Omental fat pad (tissue), 4 donors: ENCODE results near the gene OR51B4. TPM values are rescaled to one million over a fixed set of nuclear protein-coding genes. Genes with fewer than 3 reads are reported as not detected.
"Not testable (repeated sequence)": the region's sequence is repeated elsewhere in the genome, so short reads cannot be mapped to it uniquely, and the experiment has no call there.

Source experiments
- ATAC-seq: fragments of 150-250 bp; one replicate; pipeline ENCODE4 v1.9.1; 2016; ENCODE audit warnings: mild to moderate bottlenecking, moderate library complexity; ENCODE audit not compliant: low FRiP score
- DNase-seq: peaks from one replicate; pipeline ENCODE4 v3.0.0-alpha.2; 2019; ENCODE audit warnings: low spot score
- CTCF ChIP-seq, 3 donors: fragments of 450-650 bp; IDR thresholded peaks; one replicate each; pipeline ENCODE4 v1.5.1; 2016 to 2017; ENCODE audit warnings: antibody characterized with exemption in 3 of 3, mild to moderate bottlenecking in 3 of 3, moderate library complexity in 2 of 3
- total RNA-seq, 4 donors: library from RNA; depleted of rRNA; stranded (reverse); fragments of >200 nt; gene quantifications; one replicate each; pipeline ENCODE4 v1.1.0, GENCODE V29; 2016

The OR51B4 gene
- total RNA-seq, 4 donors from 2014 or later, result not detected

DNA sequence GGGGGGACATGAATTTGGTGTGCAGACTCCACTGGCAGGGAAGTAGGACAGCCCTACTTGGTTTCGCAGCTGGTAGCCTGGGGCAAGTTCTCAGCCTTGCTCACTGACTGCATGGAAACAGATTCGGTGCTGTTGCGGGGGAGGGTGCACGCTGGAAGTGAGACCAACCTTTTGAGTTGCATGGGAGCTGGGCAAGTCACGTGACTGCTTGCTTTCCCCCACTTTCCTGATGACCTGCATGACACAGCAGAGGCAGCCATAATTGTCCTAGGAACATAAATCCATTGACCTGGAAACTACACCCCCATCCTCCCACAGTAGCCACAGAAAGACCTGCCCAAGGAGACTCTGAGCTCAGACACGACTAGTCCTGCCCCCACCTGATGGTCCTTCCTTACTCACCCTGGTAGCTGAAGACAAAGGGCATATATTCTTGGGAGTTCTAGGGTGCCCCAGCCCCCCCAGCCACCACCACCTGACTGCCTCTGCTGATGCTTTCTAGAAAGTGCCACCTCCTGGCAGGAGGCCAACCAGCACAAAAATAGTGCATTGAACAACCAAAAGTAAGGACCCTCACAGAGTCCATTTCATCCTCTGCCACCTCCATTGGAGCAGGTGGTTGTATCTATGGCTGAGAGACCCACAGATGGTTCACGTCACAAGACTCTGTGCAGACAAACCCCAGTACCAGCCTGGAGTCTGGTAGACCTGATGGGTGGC lies 43.0 kb downstream of the OR51B4 start:
- ATAC-seq (no peak), DNase-seq (no peak)
- TF ChIP-seq CTCF (IDR thresholded peaks at IDR 0.05), result no peak

DNA sequence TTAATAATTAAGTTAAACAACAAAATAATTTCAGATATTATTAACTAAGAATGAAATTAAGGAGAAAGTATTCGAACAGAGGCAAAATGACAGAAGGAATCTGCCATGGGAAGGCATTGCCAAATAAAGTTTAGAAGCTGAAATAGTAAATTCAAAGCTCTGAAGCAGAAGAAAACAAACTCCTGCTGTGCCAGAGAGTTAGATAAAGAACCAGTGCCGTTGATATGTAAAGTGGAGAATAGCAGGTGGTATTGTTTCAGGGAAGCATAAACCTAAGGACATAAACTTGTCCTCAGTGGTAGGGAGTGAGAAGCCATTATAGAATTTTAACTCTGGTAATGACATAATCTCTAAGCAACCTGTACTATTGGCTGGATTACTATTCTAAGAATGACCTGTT lies 44.5 kb downstream of the OR51B4 start:
- DNase-seq (no peak), ATAC-seq (no peak)
- TF ChIP-seq CTCF (IDR thresholded peaks at IDR 0.05), result no peak

- ATAC-seq, result not testable (repeated sequence)
These were observed 46.9 kb downstream of the OR51B4 start, which contains the start of gene HBG2 for GRCh38 chr11:5254646-5255413. HBG2 (minus strand) TSS chr11:5254781; CDS start chr11:5254728, 53 bp downstream.

DNA sequence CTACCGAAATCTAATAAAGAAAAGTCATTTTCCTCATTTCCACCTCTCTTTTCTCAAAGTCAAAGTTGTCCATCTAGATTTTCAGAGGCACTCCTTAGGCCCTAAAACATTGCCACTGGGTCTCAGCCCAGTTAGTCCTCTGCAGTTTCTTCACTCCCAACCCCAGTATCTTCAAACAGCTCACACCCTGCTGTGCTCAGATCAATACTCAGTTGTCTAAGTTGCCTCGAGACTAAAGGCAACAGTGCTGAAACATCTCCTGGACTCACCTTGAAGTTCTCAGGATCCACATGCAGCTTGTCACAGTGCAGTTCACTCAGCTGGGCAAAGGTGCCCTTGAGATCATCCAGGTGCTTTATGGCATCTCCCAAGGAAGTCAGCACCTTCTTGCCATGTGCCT lies 47.7 kb downstream of the OR51B4 start:
- not testable (repeated sequence) for ATAC-seq

More at GRCh38 chr11:5254646-5255413, 46.9 kb downstream of the OR51B4 start, which contains the start of gene HBG2:
- DNase-seq, result not testable (repeated sequence)

GRCh38 chr11:5253440-5253839 lies 48.3 kb downstream of the OR51B4 start:
- not testable (repeated sequence) for DNase-seq, ATAC-seq

More for the DNA sequence above, 47.7 kb downstream of the OR51B4 start:
- not testable (repeated sequence) for DNase-seq

DNA sequence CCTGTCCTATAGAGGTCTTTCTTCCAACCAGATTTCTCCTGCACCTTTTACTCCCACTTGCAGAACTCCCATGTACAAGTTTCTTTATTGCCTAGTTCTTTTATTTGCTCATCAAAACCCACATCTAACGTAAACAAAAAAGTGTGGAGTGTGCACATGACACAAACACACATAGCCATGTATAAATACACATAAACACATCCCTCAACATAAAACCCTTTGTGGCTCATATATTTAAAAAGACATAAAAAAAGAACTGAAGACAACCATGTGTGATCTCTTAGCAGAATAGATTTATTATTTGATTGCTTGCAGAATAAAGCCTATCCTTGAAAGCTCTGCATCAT lies 48.9 kb downstream of the OR51B4 start:
- no peak for TF ChIP-seq CTCF (IDR thresholded peaks at IDR 0.05)
- ATAC-seq (no peak), DNase-seq (no peak)

DNA sequence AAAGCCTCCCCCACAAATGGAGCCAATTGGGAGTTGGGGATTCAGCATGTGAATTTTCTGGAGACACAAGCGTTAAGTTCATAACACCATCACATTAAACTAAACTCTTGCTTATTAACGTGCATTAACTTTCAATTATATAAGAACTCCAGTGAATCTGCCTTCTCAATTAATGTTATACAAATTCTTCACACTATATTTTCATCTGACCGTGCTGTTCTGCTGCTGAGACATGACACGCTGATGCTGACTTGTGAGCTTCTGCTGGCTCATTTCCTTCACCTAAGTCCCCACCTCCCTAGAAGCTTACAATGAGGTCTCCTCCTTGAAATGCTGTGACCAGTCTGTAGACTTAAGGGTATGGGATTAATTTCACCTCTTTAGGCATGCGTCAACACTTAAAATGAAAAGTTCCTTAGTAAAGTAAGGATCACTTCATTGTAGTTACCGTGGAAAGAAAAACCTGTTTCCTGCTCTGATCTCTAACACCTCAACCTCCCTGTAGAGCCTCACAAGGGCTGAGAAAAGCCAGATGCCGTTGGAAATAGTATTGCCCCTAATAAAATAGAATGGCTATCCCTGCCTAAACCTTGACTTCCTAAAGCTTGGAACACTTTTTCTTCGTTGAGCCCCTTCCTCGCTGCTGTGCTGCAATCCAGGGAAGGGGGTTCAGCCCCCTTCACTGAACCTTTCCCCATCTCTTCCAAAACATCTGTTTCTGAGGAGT lies 49.4 kb downstream of the OR51B4 start:
- DNase-seq (no peak), ATAC-seq (no peak)
- no peak for TF ChIP-seq CTCF (IDR thresholded peaks at IDR 0.05)

GRCh38 chr11:5251746-5252145 lies 50.0 kb downstream of the OR51B4 start:
- ATAC-seq, result no peak
- no peak for DNase-seq
- TF ChIP-seq CTCF (IDR thresholded peaks at IDR 0.05), result no peak

Other genes with a start within 250 kb of the OR51B4 start
- gene OR52E2, start 242.3 kb downstream of the OR51B4 start, total RNA-seq, result not detected
- not detected for gene OR52E1, start 232.4 kb downstream of the OR51B4 start, total RNA-seq
- gene OR52A5, start 163.6 kb downstream of the OR51B4 start, total RNA-seq, result not detected
- gene OR52A1, start 147.2 kb downstream of the OR51B4 start, total RNA-seq, result not detected
- not detected for gene OR51V1, start 101.3 kb downstream of the OR51B4 start, total RNA-seq
- 1,000 to 10,000 TPM in 1 of 4 donors, 100 to 1,000 TPM in 3; 160 to 1,928 (median 219) TPM for gene HBB, start 74.9 kb downstream of the OR51B4 start, total RNA-seq
- 1 to 10 TPM in 2 of 4 donors, not detected in 2; 1.1 to 3.2 TPM for gene HBD, start 67.5 kb downstream of the OR51B4 start, total RNA-seq
- gene HBG1, start 52.1 kb downstream of the OR51B4 start, total RNA-seq, result not detected
- gene HBG2, start 47.2 kb downstream of the OR51B4 start, total RNA-seq, result 1 to 10 TPM in 1 of 4 donors, not detected in 3; 2.1 TPM
- gene HBE1, start 32.0 kb downstream of the OR51B4 start, total RNA-seq, result not detected
- gene OR51B2, start 22.4 kb upstream of the OR51B4 start, total RNA-seq, result 1 to 10 TPM in 1 of 4 donors, under 1 TPM in 1, not detected in 2; 0.46 to 1.1 TPM
- under 1 TPM in 3 of 4 donors, not detected in 1; 0.36 to 0.63 (median 0.46) TPM for gene OR51B5, start 41.6 kb upstream of the OR51B4 start, total RNA-seq
- not detected for gene OR51B6, start 49.6 kb upstream of the OR51B4 start, total RNA-seq
- gene OR51M1, start 81.9 kb upstream of the OR51B4 start, total RNA-seq, result not detected
- gene OR51Q1, start 120.2 kb upstream of the OR51B4 start, total RNA-seq, result not detected
- gene OR51I1, start 139.6 kb upstream of the OR51B4 start, total RNA-seq, result under 1 TPM in 1 of 4 donors, not detected in 3; 0.96 TPM
- not detected for gene OR51I2, start 147.4 kb upstream of the OR51B4 start, total RNA-seq
- not detected for gene OR52D1, start 186.7 kb upstream of the OR51B4 start, total RNA-seq
- gene UBQLN3, start 208.0 kb upstream of the OR51B4 start, total RNA-seq, result 1 to 10 TPM in 2 of 4 donors, under 1 TPM in 2; 0.82 to 1.3 (median 0.98) TPM
- gene UBQLNL, start 214.8 kb upstream of the OR51B4 start, total RNA-seq, result 1 to 10 TPM in 2 of 4 donors, under 1 TPM in 2; 0.19 to 1.7 (median 0.81) TPM
- gene OR52H1, start 246.6 kb upstream of the OR51B4 start, total RNA-seq, result 1 to 10 TPM in 1 of 4 donors, under 1 TPM in 1, not detected in 2; 0.48 to 1.8 TPM